IMR-90 (cell line): ENCODE measurements around the gene CFAP61. TPM values are rescaled to one million over a fixed set of nuclear protein-coding genes. Genes with fewer than 3 reads are reported as not detected.

Experiments
- ATAC-seq: fragments of 200-7000 bp; cut with Tn5 transposase; 2 replicates; pipeline ENCODE4 v1.9.1; 2020; ENCODE audit warnings: low read depth, mild to moderate bottlenecking, moderate library complexity
- BruUV-seq: library from RNA; stranded (reverse); fragments of 400-500 nt; replicated peaks from 2 replicates; lab custom pipeline; 2021; lab: Mats Ljungman, UMichigan
- CTCF ChIA-PET: fragments of 300-600 bp; formaldehyde crosslinking; extraction: SDS; loops from one replicate; lab custom pipeline; 2021; ENCODE audit warnings: antibody characterized with exemption; lab: Yijun Ruan, JAX
- POLR2A ChIA-PET: fragments of 300-600 bp; sonication (Branson Sonifier 250); formaldehyde crosslinking; loops from one replicate; lab custom pipeline; 2022; ENCODE audit warnings: antibody characterized with exemption; ENCODE audit not compliant: unreplicated experiment; lab: Charles Lee
- DNase-seq: peaks from one replicate; pipeline ENCODE4 v3.0.0; 2013
- H2AFZ ChIP-seq: replicated peaks from 2 replicates; pipeline ENCODE3; 2013; ENCODE audit warnings: low read length, mild to moderate bottlenecking; ENCODE audit not compliant: poor library complexity
- H2AK5ac ChIP-seq: 2 replicates; pipeline ENCODE4 v1.6.1; 2013; ENCODE audit warnings: low read depth, low read length, inconsistent platforms
- H2AK9ac ChIP-seq: replicated peaks from 2 replicates; pipeline ENCODE3; 2013; ENCODE audit warnings: mild to moderate bottlenecking, low read depth, low read length, moderate library complexity; ENCODE audit not compliant: poor library complexity
- H2BK120ac ChIP-seq: 2 replicates; pipeline ENCODE4 v1.6.1; 2013; ENCODE audit warnings: low read depth, low read length, inconsistent platforms
- H2BK15ac ChIP-seq: 3 replicates; pipeline ENCODE4 v1.6.1; 2013; ENCODE audit warnings: low read depth, low read length, inconsistent platforms
- H2BK20ac ChIP-seq: 2 replicates; pipeline ENCODE4 v1.6.1; 2013; ENCODE audit warnings: low read depth, mild to moderate bottlenecking, inconsistent platforms, low read length, moderate library complexity
- H2BK5ac ChIP-seq: 2 replicates; pipeline ENCODE4 v1.6.1; 2013; ENCODE audit warnings: mild to moderate bottlenecking, low read depth, low read length, inconsistent platforms; ENCODE audit not compliant: poor library complexity, severe bottlenecking
- H3K14ac ChIP-seq: replicated peaks from 2 replicates; pipeline ENCODE4 v1.6.1; 2013; ENCODE audit warnings: low read depth, low read length, inconsistent platforms
- H3K18ac ChIP-seq: 2 replicates; pipeline ENCODE4 v1.6.1; 2013; ENCODE audit warnings: low read depth, low read length, control low read depth
- H3K23ac ChIP-seq: 2 replicates; pipeline ENCODE4 v1.6.1; 2013; ENCODE audit warnings: low read depth, low read length, inconsistent platforms
- H3K27ac ChIP-seq: 2 replicates; pipeline ENCODE4 v1.5.1; 2013; ENCODE audit warnings: mild to moderate bottlenecking, control low read depth, low read length; ENCODE audit not compliant: insufficient read depth
- H3K27me3 ChIP-seq: 2 replicates; pipeline ENCODE4 v1.6.1; 2013; ENCODE audit warnings: low read length; ENCODE audit not compliant: control insufficient read depth, insufficient read depth
- H3K36me3 ChIP-seq: 2 replicates; pipeline ENCODE4 v1.6.1; 2013; ENCODE audit warnings: low read length, mixed read lengths; ENCODE audit not compliant: control insufficient read depth, insufficient read depth
- H3K4ac ChIP-seq: 2 replicates; pipeline ENCODE4 v1.6.1; 2013; ENCODE audit warnings: low read depth, low read length, inconsistent platforms
- H3K4me1 ChIP-seq: 2 replicates; pipeline ENCODE4 v1.6.1; 2013; ENCODE audit warnings: low read length, mixed read lengths; ENCODE audit not compliant: control insufficient read depth, insufficient read depth
- H3K4me2 ChIP-seq: 2 replicates; pipeline ENCODE4 v1.6.1; 2013; ENCODE audit warnings: low read depth, mild to moderate bottlenecking, control low read depth, low read length, moderate library complexity
- H3K4me3 ChIP-seq: 2 replicates; pipeline ENCODE4 v1.5.1; 2013; ENCODE audit warnings: low read depth, mild to moderate bottlenecking, control low read depth, low read length, moderate library complexity; ENCODE audit not compliant: insufficient read depth
- H3K56ac ChIP-seq: 2 replicates; pipeline ENCODE4 v1.6.1; 2013; ENCODE audit warnings: low read length, inconsistent platforms; ENCODE audit not compliant: insufficient read depth; ENCODE audit errors: extremely low read depth
- H3K79me1 ChIP-seq, 2 experiments: 2 replicates each; pipeline ENCODE4 v1.6.1; 2013; ENCODE audit warnings: low read length in 2 of 2, inconsistent platforms in 1 of 2, low read depth in 1 of 2
- H3K9ac ChIP-seq: 2 replicates; pipeline ENCODE4 v1.6.1; 2013; ENCODE audit warnings: low read depth, low read length, control low read depth
- H3K9me1 ChIP-seq: 2 replicates; pipeline ENCODE4 v1.6.1; 2013; ENCODE audit warnings: low read length, inconsistent platforms; ENCODE audit not compliant: insufficient read depth
- H3K9me3 ChIP-seq: 2 replicates; pipeline ENCODE4 v1.6.1; 2013; ENCODE audit warnings: low read length; ENCODE audit not compliant: control insufficient read depth, insufficient read depth
- H4K20me1 ChIP-seq: 2 replicates; pipeline ENCODE4 v1.6.1; 2013; ENCODE audit warnings: low read length, inconsistent platforms; ENCODE audit not compliant: insufficient read depth
- H4K5ac ChIP-seq: 2 replicates; pipeline ENCODE4 v1.6.1; 2013; ENCODE audit warnings: mild to moderate bottlenecking, low read depth, low read length, control low read depth
- H4K8ac ChIP-seq, 2 experiments: 2 replicates each; pipeline ENCODE4 v1.6.1; 2013; ENCODE audit warnings: low read depth in 2 of 2, low read length in 2 of 2, control low read depth in 1 of 2, inconsistent platforms in 1 of 2
- H4K91ac ChIP-seq: 2 replicates; pipeline ENCODE4 v1.6.1; 2013; ENCODE audit warnings: low read depth, low read length, inconsistent platforms; ENCODE audit not compliant: insufficient read depth
- WGBS, 2 experiments: methylation state at CpG; one replicate each; pipeline versions ENCODE4 v1.1.5 to v1.1.7; 2013; ENCODE audit warnings: missing lambda C conversion rate in 2 of 2; ENCODE audit not compliant: insufficient read length in 1 of 2; ENCODE audit errors: extremely low coverage in 2 of 2; 5-methylcytosine and 5-hydroxymethylcytosine counted together
- dilution Hi-C: fragments of 300-500 bp; cut with HindIII; formaldehyde crosslinking; loops from one replicate; pipeline ENCODE4 v1.14.3; 2018; ENCODE audit warnings: low sequenced_read_pairs; ENCODE audit not compliant: unreplicated experiment
- in situ Hi-C: fragments of 300-500 bp; cut with MboI; formaldehyde crosslinking; loops from 3 replicates; pipeline ENCODE4 v1.14.3; 2019; ENCODE audit warnings: low sequenced_read_pairs, inconsistent platforms, mixed read lengths
- intact Hi-C: fragments of 100-400 bp; cut with micrococcal nuclease; formaldehyde crosslinking; loops from 2 replicates; pipeline ENCODE4 v1.10.0; 2022
- polyA plus RNA-seq, 3 experiments: library from polyadenylated mRNA; depleted of rRNA; stranded (reverse); fragments of >200 nt; gene quantifications; 2 replicates each; pipeline ENCODE4 v1.2.3, GENCODE V29; 2012; ENCODE audit warnings: low replicate concordance in 1 of 3
- total RNA-seq: library from RNA; depleted of rRNA; stranded (reverse); fragments of >200 nt; gene quantifications from 2 replicates; pipeline ENCODE4 v1.2.3, GENCODE V29; 2012
- TF ChIP-seq, protein P1 (sequence below): fragments of 150-350 bp; IDR thresholded peaks from 2 replicates; pipeline ENCODE4 v1.6.1; 2016; ENCODE audit warnings: low read depth, mild to moderate bottlenecking, low read length, moderate library complexity, borderline replicate concordance

Gene CFAP61
- total and polyA plus RNA-seq, 2 of the 4 experiments (the other 2 are of a cell fraction) = 0.07 TPM; not detected in 1

DNA sequence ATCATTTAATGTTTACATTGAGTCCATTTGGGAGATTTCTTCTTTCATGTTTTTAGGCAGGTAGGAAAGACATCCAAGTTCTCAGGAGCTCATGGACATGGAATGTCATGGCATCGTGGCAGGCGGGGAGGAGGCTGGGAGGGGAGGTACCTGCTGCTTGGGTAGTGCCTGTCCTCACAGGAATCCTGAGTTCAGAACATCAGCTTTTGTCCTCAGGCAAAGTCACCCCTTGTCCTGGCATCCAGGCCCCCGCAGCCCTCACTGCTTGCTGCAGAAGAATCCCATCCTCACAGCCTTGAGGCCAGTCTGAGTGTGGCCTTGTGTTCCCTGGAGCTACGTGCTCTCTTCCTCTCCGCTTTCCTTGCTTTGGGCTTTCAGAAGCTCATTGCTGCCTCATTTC is 157.4 kb downstream of the CFAP61 start:
- no peak overlapping the region for H3K4me3 ChIP-seq
- H3K4me2 ChIP-seq = no peak overlapping the region
- H2AK5ac ChIP-seq = no peak overlapping the region
- H3K4ac ChIP-seq = no peak overlapping the region
- H3K9ac ChIP-seq = no peak overlapping the region
- no peak overlapping the region for H2AK9ac ChIP-seq
- CTCF ChIA-PET = no interaction called here
- no peak overlapping the region for H2BK5ac ChIP-seq
- WGBS, 2 experiments = 45% methylated on average over 2 of the region's 5 CpGs; no CpG with 5 or more reads in 1 of the 2 experiments
- in situ Hi-C loops = no loop called here
- DNase-seq (no peak), ATAC-seq (no peak)
- H3K27me3 ChIP-seq = no peaks in the 10 kb centered on the region; the same call in none of the 2 replicates
- intact Hi-C loops = no loop called here
- POLR2A ChIA-PET = no interaction called here
- no peak overlapping the region for H3K23ac ChIP-seq
- no peak overlapping the region for H2BK15ac ChIP-seq
- no peaks in the 10 kb centered on the region; the same call in 1 of the 2 replicates for H4K20me1 ChIP-seq
- H3K79me1 ChIP-seq = no peaks in the 10 kb centered on the region
- dilution Hi-C loops = no loop called here
- no peak overlapping the region for H3K18ac ChIP-seq
- no peak overlapping the region for H3K56ac ChIP-seq
- no peak overlapping the region for H2BK20ac ChIP-seq
- no peak overlapping the region for H2AFZ ChIP-seq
- H3K27ac ChIP-seq = no peak overlapping the region
- H2BK120ac ChIP-seq = no peak overlapping the region
- no peaks in the 10 kb centered on the region for H3K4me1 ChIP-seq
- H3K9me1 ChIP-seq = no peaks in the 10 kb centered on the region
- no peaks in the 10 kb centered on the region for H3K9me3 ChIP-seq
- BruUV-seq = no TSS peak
- no peak overlapping the region for H4K91ac ChIP-seq
- no peak overlapping the region for H4K8ac ChIP-seq
- H3K36me3 ChIP-seq = no peaks in the 10 kb centered on the region
- no peak overlapping the region for H3K14ac ChIP-seq
- TF ChIP-seq, protein P1, sequence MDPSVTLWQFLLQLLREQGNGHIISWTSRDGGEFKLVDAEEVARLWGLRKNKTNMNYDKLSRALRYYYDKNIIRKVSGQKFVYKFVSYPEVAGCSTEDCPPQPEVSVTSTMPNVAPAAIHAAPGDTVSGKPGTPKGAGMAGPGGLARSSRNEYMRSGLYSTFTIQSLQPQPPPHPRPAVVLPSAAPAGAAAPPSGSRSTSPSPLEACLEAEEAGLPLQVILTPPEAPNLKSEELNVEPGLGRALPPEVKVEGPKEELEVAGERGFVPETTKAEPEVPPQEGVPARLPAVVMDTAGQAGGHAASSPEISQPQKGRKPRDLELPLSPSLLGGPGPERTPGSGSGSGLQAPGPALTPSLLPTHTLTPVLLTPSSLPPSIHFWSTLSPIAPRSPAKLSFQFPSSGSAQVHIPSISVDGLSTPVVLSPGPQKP = no peak
- no peak overlapping the region for H4K5ac ChIP-seq
